Cardiac fibroblast (primary cell): ENCODE measurements around the gene GNB1.
A peak's percentile ranks its signal among the peaks of the same experiment; 100 is the strongest.

Source experiments
- DNase-seq, 2 donors: peaks; one replicate each; pipeline versions ENCODE4 v3.0.0 to v3.0.0-alpha.2; 2010; ENCODE audit warnings: low read depth in 2 of 2
- H3K4me3 ChIP-seq, 2 donors: replicated peaks in 1 of 2; 1 replicate in 1 of 2; 2 replicates in 1 of 2; pipeline ENCODE4 v1.5.1; 2011; ENCODE audit warnings: low read depth in 2 of 2, low read length in 2 of 2, mild to moderate bottlenecking in 2 of 2, moderate library complexity in 1 of 2
- CTCF ChIP-seq: IDR thresholded peaks from one replicate; pipeline ENCODE4 v1.5.1; 2011; ENCODE audit warnings: low read depth, mild to moderate bottlenecking, low read length, inconsistent platforms

GNB1 gene

GRCh38 chr1:1768249-1768992 lies 122.5 kb downstream of the GNB1 start:
- DNase-seq = no peak
- H3K4me3 ChIP-seq = no peak overlapping the region
- no peak for TF ChIP-seq CTCF

- TF ChIP-seq CTCF = no peak
- H3K4me3 ChIP-seq = no peak overlapping the region
- no peak for DNase-seq
These were observed 125.9 kb downstream of the GNB1 start for GRCh38 chr1:1764876-1765470.

DNA sequence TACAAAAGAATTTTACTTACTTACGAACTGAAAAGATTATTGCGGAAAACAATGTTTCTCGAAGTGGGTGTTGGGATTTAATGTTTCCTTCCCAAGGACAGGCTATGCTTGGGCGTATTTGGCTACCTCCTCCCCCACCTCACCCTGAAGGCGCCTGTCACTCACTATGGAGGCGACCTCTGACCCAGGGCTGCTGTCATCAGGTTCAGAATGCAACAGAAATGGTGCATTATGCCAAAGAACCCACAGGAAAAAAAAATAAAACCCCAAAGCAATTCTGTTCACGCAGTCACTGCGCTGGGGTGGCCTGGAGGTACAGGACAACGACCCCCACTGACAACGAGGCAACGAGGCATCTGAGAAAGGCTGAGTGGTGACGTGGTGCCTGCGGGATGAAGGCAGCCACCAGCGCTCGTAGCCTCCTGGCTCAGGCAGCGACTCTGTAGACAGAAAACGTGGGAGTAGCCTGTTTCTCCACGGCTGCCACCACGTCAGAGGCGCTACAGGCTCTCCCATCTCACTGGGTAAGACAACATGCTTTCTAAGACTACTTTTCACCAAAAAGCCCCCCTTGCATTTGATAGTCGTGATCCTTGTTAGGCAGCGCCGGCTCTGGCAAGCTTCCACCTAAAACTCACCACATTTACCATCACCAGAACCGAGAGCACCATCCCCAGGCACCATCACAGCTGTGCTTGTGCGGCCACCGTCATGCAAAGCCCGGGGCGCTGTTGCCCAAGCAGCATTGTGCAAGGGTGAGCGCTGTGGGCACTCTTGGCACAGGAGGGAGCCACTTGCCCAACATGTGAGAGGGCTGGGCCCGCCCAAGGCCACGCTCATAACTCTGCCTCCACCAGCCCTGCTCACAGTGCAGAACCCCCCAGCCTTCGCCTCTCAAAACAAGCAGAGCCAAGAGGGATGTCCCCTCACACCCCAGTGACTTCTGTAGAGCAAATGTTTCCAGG lies 126.9 kb downstream of the GNB1 start:
- peak in 1 of 2 donors; percentile 56 for DNase-seq
- TF ChIP-seq CTCF = no peak
- no peak overlapping the region for H3K4me3 ChIP-seq

GRCh38 chr1:1761504-1762376 lies 129.1 kb downstream of the GNB1 start:
- H3K4me3 ChIP-seq = no peak overlapping the region
- no peak for DNase-seq
- TF ChIP-seq CTCF = no peak

- H3K4me3 ChIP-seq = no peak overlapping the region
- no peak for TF ChIP-seq CTCF
- DNase-seq = no peak
These were observed 130.2 kb downstream of the GNB1 start for GRCh38 chr1:1760715-1761114.

DNA sequence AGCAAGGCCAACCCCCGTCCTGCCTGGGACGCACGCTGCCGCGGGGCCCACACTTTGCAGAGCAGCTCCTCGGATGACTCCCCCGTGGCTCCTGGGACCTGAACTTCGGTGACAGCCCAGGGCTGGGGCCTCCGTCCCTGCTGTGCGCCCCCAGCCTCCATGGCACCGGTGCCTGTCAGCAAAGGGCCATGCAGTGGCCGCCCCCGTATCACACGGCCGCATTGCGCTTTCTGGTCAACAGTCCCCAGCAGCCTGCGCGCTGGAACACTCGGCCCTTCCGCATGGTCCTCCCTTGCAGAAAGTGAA lies 130.6 kb downstream of the GNB1 start:
- no peak for TF ChIP-seq CTCF
- no peak overlapping the region for H3K4me3 ChIP-seq
- no peak for DNase-seq
